Measurements from ENCODE around the gene AKAP6.

The AKAP6 gene

DNA sequence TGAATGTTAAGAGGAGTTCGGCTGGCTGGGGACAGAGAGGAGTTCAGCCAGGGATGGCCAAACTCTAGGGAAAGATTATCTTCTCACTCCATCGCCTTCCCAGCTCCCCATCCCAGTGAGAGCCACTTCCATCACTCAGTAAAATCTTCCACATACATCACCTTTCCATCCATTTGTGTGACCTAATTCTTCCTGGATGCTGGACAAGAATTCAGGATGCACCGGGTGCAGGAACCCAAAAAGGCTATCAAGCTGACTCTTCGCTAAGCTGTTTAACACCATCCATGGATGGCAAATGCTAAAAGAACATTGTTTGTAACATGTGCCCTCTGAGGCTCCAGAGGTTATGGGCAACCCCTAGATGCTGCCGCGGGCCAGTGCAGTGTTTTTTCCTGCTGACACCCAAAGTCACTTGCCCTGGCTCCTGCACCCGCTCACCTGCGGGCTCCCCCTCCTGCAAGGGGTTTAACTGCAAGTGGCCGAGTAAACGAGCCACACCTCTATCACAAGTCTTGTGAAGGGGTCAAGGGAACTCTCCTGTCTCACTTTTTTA, 393.6 kb downstream of the AKAP6 start:
- no peak for DNase-seq

DNA sequence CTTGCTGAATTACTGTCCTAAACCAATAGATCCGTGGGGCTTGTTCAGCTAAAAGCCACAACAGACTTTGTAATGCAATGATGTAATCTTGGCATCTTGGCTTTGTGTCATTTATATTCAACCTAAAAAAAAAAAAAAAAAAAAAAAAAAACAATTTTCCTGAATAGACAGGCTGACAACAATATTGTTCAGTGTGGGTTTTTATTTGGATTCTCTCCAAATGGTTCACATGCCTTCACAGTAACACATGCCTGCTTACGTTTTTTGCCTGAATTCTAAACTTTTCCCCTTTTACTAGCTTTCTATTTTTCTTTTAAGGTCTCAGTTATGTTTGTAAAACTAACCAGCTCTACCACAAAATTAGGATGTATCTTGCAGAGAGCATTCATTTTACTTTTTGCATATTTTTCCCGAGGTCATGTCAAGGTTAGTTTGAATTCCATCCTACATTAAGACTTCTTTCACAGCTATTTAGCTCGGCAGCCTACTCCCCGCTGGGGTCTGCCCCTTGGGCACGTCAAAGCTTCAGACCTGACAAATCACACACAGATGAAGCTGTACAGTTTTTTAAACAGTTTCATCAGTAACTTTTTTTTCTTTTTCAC, 395.9 kb downstream of the AKAP6 start:
- DNase-seq, result no peak

DNA sequence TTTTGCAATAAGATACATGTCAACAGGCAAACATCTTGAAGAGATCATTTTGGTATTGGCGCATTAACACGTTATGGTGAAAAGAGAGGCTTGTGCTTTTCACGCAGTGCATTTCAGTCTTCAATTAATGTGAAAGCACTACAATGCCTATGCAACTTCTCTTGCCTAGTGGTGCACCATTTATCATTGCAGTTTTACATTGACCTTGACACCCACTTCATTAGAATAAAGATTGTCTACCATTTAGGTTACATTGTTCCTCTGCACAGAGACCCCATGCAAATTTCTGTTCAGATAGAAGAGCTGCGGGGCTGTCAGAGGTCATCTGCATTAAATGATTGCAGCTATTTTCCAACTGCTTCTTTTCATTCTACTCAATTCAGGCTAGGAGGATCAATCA, 397.4 kb downstream of the AKAP6 start:
- DNase-seq, result no peak

DNA sequence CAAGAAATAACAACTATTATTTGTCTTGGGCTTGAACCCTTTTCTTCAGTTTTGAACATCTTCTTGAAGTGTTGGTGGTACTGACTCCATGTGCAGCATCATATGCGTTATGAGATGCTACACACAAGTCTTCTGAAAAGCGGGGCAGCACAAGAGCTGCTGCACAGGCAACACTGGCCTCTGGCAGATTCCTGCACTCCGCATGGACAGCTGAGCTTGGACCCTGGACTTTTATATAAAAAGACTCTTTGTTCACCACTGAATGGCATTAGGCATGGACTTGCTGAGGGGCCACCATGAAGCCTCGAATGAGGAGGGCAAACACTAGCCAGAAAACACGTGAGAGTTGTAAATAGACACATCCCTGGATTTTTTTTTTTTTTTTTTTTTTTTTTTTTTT, 398.7 kb downstream of the AKAP6 start:
- no peak for DNase-seq

DNA sequence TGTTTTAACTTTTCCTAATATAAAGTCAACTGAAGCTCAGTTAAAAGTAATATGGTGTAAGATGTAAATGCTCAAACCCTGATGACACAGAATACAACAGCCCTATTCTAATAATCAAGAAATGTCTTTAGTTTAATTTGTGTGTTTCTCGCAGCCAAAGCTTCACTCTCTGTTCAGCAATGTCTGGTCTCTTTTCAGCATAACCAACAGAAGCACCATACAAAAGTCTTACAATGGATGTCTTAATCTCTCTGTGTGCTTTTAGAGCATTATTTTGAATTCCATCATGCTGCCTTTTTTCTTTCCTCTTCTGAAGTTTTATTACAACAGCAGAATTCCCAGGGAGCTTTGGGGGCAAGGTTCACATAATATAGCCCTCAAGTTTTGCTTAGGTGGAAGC, 399.4 kb downstream of the AKAP6 start:
- no peak for DNase-seq

DNA sequence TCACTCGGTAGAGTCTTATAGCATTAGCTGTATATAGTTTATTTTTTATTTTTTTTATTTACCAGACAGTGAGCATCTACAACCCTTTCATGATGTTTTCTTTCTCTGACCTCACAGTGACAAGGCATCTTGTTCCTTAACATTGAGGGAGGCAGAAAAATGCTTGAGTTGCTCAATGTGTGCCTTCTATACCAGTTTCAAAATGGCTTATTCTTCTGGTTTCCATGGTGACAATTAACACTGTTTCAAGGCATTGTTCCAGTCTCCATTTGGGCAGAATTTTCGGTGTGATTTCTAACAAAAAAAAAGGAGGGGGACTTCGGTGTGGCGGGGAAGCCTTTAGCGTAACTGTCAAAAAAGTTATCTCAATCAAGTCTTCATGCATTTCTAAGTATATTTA, 399.9 kb downstream of the AKAP6 start:
- no peak for DNase-seq

DNA sequence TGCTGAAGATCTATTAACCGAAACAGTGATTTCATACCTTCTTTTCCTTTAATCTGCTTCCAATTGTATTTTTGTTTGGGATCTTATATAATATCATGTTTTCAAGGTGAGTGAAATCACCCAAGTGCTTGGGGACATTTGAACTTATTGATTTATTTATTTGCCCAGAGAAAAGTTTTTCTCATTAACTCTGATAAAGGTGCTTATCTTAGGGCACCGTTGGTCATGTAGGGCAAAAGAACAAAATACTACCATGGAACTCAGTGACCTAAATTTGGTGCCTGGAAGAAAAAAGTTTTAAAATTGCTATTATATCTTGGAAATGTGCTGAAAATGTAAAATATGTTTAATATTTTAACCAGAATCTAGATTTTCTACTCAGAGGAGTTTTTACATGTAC, 402.2 kb downstream of the AKAP6 start:
- DNase-seq, result no peak

DNA sequence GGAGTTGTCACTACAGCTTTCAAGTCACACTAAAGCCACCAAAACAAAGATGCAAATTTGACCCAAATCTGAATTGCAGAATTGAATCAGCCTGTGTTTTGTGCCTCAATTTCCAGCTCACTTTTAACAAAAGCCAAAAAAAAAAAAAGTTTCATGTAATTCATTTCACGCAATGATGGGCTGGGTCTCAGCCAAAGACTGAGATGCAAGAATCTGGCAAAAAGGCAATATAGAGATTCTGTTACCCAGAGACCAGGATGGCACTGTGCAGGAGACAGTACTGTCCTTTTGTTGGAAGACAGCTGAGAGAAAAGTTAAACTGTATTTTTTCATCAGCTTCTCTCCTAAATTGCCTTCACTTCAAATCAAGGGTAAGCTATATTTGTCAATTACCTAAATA, 403.9 kb downstream of the AKAP6 start:
- DNase-seq, result no peak

DNA sequence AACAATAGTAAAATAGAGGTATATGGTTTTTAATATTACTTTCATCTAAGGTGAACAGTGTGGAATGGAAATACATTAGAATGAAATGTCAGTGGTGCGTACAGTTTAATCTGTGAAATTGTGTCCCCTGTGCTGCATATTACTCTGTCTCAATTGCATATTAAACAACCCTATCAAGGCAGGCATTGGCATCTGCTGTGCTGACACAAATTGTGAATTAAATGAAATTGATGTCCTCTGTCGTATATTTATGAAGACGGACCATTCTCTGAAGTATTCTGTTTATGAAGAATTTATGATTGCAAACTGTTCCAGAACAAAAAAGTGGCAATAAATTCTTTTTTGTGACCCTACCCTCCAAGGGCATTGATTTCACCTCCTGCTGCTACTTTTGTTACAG, 405.2 kb downstream of the AKAP6 start:
- DNase-seq, result no peak

DNA sequence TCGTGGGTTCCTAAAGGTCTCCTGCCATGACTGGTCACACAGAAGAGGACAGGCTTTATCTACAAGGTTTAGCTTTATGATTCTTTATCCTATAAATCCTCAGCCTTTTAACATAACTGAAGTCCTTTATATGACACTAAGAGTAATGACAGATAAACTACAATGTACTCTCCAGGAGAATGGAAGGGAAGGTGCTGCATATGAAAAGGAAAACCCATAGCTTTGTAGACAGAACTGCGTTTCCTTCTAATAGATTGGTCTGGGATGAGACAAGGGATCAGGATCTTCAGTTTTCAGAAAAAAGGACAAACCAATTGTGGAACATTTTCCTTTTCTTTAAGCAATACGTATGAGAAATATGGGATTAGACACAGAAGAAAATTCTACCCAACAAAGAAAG, 408.5 kb downstream of the AKAP6 start:
- DNase-seq, result no peak

DNA sequence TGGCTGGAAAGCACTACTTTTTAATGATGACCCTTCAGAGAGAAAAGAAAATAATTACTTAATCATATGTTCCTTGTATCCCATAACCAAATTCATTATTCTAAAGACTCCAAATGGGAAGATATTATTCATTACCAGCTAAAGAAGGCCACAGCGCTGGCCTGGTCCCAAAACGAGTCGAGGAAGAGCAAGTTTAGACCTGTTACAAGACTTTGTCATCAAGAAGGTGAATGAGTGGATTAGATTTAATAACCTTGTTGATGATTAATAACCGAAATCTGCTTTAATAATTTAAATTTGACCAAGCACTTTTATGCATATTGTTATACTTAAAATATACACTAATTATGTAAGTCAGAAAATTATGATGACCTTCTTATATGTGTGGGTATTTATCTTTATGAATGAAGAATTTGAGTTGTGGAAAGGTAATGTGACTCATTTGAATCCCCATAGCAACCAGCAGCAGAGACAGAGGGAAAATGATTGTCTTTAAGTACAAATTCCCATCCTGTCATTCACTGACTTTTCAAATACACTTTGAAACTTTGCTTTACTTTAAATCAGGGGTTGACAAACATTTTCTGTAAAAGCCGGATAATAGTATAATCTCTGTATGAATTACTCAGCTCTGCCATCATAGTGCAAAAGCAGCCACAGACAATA, 409.2 kb downstream of the AKAP6 start:
- DNase-seq, result no peak

DNA sequence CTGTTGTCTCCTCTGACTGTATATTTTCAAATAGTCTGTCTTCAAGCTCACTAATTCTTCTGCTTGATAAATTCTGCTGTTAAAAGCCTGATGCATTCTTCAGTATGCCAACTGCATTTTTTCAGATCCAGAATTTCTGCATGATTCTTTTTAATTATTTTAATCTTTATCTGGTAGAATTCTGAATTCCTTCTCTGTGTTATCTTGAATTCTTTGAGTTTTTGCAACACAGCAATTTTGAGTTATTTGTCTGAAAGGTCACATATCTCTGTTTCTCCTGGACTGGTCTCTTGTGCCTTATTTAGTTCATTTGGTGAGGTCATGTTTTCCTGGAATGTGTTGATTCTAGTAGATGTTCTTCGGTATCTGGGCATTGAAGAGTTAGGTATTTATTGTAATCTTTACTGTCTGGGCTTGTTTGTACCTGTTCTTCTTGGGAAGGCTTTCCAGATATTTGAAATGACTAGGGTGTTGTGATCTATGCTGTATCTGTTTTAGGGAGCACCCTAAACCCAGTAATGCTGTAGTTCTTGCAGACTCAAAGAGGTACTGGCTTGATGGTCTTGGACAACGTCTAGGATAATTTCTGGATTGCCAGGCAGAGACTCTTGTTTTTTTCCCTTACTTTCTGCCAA, 415.8 kb downstream of the AKAP6 start:
- DNase-seq, result no peak

DNA sequence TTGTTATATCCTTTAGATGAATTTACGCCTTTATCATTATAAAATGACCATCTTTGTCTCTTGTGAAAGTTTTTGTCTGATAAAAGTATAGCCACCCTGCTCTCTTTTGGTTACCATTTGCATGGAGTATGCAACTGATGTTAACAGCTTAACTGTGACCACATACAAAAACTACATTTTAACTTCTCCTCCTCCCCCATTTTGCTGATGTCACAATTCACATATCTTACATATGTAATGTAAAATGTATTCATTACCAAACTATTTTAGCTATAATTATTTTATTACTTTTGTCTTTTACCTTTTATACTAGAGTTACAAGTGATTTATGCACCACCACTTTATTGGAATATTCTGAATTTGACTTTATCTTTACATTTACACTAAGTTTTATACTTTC, 425.1 kb downstream of the AKAP6 start:
- DNase-seq, result no peak

DNA sequence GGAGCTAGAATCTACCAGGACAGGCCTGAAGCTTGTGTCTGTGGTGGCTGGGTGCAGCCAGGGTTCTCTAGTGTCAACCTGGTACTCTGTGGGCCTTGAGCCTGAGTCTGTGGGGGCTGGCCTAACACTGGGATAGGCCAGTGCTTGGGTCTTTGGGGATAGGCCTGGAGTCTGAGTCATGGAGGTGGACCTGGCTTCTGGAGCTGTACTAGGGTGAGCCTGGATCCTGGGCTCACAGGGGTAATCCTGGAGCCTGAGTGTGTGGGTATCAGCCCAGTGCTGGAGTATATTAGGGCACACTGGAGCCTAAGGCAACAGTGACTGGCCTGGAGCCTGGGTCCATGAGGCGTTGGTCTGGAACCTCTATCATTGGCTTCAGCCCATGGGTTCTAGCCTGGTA, 427.1 kb downstream of the AKAP6 start:
- DNase-seq, result no peak

DNA sequence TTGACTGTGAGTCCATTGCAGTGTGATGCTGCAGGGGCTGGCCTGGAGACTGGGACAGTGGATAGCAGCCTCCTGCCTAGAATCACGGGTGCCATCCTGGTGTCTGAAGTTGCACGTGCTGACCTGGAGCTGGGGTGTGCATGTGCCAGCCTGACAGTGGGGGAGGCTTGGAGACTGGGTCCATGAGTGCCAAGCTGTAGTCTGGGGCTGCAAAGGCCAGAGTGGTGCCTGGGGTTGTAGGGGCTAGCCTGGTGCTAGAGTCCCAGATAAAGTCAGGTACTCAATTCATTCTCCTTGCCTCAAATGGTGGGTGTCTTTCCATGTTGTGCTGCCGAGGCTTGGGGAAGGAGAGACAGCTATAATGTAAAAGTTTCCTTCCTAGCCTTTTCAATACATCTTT, 427.7 kb downstream of the AKAP6 start:
- DNase-seq, result no peak

DNA sequence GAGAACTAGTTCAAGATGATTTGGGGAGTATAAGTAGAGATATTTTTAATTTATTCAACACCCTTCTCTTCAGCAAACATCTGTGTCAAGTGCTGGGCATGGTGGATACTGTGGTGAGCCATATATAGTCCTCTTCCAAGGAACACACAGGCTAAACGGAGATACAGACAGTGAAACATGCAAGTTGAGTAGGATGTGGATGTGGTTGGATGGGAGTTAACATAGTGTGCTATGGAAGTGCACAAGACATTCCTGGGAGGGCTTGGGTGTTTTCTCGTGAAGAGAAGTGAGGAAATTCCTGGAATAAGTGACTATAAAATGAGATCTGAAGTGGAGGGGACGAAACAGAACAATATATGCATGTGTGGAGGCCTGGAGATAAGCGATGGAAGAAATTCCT, 428.5 kb downstream of the AKAP6 start:
- DNase-seq, result no peak

DNA sequence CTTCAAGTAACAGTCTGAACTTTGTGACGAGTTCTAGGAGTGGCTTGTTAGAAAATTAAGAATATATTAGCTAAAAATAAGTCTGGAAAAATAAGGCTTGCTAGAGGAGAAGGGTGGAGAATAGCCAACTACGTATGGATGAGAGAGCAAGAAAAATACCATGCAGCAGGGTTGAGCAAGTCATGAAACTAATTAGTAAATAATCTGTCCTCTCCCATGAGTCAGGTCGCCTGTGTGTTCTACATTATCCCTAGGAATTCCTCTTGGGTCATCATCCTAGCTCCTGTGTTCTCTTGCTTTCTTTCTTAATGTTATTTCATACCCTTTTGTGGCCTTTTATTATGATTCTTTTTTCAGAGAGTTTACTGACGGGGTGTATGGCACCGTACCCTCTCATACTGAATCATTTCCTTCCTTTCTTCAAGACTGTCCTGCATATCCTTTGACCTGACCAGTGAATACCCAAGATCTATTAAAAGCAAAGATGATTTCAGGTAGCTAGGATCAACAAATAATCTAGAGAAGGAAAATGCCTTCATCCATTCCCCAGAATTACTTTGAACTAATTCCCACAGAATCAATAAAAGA, 432.4 kb downstream of the AKAP6 start:
- DNase-seq, result no peak

DNA sequence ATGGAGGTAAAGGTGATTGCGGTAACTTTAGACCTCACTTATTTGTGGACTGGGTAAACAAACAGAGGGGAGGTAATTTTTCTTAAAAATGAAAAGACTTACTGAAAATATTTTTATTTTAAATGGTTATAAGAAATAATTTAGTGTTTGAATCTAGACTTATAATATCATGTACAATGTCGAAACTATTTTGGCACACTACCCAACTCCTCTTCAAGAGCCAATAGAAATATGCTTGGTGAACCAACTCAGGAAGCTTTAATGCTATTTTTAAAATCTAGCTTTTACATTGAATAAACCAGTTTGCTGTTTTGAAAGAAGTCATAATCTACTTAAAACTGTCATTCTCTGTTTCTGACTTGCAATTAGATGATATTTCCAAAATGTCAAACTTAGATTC, 433.8 kb downstream of the AKAP6 start:
- no peak for DNase-seq

DNA sequence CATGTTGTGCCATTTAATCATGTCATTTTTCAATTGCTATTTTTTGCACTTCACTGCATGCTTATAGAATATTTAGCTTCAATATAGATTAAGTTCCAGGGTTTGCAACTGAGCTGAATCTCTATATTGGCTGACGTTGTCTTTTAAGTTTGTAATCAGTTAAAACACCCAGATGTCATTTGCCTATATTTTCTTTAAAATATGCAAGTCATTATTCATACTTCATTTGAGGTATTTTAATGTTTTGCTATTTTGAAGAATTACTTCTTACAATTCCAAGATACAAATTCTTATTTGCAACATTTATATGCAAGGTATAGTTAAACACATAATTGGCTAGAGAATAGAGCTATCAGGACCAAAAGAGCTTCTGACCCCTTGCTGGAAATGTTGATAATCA, 434.6 kb downstream of the AKAP6 start:
- no peak for DNase-seq

DNA sequence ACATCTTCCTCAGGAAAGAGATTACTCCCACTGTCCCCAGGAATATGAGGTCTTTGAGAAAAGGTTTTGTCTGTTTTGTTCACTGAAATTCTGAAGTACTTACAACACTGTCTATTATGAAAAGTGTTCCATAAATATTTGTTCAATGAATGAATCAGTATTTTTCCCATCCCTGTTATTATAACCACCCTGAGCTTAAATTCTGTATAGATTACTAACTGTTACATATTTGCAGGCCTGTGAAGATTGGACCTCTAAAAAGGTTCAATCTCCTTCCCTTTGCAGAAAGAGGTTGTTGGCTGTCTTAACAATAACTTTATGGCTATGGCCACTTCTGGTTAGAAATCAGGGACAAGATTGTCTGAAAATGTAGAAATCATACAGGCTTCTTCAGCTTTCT, 435.0 kb downstream of the AKAP6 start:
- no peak for DNase-seq

DNA sequence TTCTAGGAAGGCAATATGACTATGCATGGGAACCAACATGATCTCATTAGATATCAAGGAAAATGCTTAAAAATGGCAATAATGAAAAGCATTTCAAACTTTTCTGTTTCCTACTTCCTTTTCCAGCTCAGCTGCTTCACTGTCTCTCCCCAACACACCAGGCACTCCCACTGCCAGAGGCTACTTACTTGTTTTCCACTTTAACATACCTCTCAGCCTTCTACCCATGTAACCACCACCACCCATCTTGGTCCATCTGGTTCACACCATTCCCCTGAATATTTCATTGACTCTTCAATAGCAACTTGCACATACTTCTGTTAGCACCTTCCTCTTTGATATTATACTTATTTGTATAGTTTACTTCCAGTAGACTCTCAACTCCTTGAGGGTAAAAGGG, 441.3 kb downstream of the AKAP6 start:
- no peak for DNase-seq

DNA sequence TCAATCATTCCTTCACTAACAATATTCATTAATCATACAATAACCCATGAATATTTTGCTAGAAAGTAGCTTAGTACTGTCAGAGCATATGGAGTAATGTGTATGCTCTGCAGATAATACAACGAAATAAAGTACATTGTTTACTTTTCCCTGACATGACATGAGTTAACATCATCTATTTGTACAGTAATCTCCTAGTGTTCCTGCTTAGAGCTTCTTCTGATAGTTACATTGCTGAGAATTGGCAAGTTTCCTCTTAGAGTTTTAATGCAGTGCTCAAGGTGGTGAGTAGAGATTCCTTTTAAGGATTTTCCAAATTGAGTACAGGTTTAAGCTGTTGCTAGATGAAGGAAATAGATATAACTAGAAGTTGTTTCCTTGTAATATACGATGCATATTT, 445.1 kb downstream of the AKAP6 start:
- DNase-seq, result no peak

DNA sequence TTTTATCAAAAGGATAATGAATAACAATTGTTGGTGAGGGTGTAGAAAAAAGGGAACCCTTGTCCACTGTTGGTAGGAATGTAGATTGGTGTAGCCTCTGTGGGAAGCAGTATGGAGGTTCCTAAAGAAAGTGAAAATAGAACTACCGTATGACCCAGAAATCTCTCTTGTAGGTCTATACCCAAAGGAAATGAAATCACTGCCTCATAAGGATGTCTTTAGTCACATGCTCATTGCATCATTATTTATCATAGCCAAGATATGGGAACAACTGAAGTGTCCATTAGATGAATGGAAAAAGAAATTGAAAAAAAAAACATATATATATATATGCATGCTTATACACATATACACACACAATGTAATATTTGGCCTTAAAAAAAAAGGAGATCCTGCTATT, 450.7 kb downstream of the AKAP6 start:
- no peak for DNase-seq

DNA sequence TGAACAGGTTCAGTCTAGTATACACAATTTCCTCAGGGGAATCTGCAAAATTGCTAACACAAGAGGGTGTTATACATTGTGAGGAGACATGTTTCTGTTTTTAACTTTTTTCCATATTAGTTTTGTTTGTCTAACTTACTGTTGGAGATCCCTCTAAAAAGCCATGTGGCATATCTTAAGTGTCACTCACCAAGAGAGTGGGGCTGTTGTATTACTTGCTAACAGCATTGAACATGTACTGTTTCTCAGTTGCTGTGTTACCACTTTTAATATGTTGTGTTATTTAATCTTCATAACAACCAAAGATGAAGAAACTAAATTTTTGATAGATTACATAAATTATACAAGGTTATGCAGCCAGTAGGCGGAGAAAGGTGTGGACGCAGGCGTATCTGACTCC, 455.3 kb downstream of the AKAP6 start:
- no peak for DNase-seq
